ENCODE data around the gene GREM1.

The GREM1 gene

GRCh38 chr15:32787949-32788348, 70.1 kb downstream of the GREM1 start:
- no peak for DNase-seq

GRCh38 chr15:32790352-32790999, 72.7 kb downstream of the GREM1 start:
- no peak for DNase-seq

GRCh38 chr15:32792436-32792835, 74.6 kb downstream of the GREM1 start:
- no peak for DNase-seq
